ENCODE measurements around the gene ERICH2. TPM values are rescaled to one million over a fixed set of nuclear protein-coding genes. Genes with fewer than 3 reads are reported as not detected.

The ERICH2 gene
- total and polyA plus RNA-seq, 11 donors: 0.22 to 3.4 (median 0.98) TPM; not detected in 4

DNA sequence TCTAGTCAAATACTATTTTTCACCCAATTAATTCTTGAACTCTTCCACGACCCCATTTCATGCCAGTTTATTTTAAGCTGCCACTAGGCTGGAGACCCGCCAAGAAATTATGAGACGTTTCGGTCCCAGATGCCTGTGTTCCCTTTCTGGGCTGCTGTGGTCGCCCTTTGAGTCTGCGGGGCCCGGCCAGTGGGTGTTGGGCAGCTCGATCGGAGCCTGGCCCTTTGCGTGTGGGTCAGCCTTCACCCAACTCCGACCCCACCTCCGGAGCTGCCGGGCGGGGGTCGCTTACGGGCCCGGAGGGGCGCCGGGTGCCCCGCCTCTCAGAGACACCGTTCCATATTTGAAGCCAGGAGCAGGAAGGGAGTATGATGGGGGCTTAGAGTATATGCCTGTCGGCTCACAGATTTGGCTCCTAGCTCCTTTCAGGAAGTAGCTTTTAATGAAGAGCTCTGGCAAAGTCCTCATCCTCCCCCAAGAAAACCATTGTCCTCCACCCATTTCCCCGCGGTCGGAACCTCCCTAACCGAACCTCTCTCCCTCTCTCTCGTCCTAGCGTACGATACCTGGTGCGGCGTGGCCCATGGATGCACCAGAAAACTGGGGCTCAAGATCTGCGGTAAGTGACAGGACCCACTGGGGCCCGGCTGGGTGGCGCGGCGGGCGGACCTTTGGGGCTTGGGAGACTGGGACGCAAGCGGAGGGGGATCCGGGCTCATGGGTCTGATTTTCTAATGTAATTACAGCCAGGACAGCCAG is 51.5 kb downstream of the ERICH2 start:
- no peaks in the 10 kb centered on the region for H3K36me3 ChIP-seq
- DNase-seq (no peak), ATAC-seq (no peak)
- H3K4me1 ChIP-seq: peaks cover 17 to 70% (median 55%) of the 10 kb centered on the region in 12 donors
- intact Hi-C loops (cut with DNase I): no loop called here
- H3K9me3 ChIP-seq: no peaks in the 10 kb centered on the region
- peak overlapping the region in 10 of 12 donors; percentile 18 to 55 (median 39) for H3K4me3 ChIP-seq
- 4 to 7% (median 4%) methylated on average over 16 to 40 of the region's 40 CpGs for WGBS, 4 donors
- TF ChIP-seq, protein P1, sequence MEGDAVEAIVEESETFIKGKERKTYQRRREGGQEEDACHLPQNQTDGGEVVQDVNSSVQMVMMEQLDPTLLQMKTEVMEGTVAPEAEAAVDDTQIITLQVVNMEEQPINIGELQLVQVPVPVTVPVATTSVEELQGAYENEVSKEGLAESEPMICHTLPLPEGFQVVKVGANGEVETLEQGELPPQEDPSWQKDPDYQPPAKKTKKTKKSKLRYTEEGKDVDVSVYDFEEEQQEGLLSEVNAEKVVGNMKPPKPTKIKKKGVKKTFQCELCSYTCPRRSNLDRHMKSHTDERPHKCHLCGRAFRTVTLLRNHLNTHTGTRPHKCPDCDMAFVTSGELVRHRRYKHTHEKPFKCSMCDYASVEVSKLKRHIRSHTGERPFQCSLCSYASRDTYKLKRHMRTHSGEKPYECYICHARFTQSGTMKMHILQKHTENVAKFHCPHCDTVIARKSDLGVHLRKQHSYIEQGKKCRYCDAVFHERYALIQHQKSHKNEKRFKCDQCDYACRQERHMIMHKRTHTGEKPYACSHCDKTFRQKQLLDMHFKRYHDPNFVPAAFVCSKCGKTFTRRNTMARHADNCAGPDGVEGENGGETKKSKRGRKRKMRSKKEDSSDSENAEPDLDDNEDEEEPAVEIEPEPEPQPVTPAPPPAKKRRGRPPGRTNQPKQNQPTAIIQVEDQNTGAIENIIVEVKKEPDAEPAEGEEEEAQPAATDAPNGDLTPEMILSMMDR (IDR thresholded peaks at IDR 0.05): no peak
- no peak for TF ChIP-seq POLR2A (IDR thresholded peaks at IDR 0.05)
- H3K27ac ChIP-seq: no peak overlapping the region
- H3K27me3 ChIP-seq: peaks cover 58 to 98% (median 82%) of the 10 kb centered on the region in 9 donors

DNA sequence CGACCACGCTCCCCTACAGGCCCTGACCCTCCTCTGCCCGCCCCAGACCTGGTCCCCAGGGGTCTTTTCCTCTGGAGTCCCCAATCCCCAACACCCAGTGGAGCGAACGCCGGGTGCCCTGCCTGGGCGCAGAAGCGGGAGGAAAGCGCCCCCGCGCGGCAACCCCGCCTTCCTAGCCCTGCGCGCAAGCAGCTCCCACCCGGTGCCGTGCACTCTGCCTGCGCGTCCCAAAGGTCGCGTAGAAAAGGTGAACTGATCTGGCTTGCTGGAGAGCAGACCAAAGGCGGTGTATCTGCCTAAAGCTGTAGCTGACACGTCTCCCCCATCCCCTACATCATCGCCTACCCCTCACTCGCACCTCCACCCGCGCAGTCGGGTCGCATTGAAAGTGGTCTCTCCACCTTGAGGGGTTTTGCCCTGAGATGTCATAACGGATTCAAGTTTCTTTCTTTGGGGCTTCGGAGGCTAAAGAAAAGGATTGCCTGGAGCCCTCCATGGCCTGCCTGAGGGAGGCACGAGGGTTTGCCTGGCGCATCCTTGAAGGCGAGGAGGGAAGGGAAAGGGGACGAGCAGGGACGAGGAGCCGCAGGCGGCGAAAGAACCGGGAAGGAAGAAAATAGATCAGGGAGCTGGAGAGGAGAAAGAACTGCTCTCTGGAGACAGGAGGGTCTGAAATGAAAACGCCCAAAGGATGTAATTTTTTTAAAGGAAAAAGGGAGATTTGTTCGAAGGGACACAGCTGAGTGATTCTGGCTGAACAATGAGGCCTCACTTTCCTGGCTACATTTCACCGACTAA is 52.3 kb downstream of the ERICH2 start:
- peak overlapping the region; percentile 0 to 55 (median 44) for H3K4me3 ChIP-seq
- peaks cover 14 to 62% (median 50%) of the 10 kb centered on the region in 12 donors for H3K4me1 ChIP-seq
- H3K27me3 ChIP-seq: peaks cover 55 to 96% (median 80%) of the 10 kb centered on the region in 9 donors
- H3K27ac ChIP-seq: no peak overlapping the region
- peak in 3 of 4 donors; percentile 27 to 64 (median 51) for ATAC-seq
- no peaks in the 10 kb centered on the region for H3K36me3 ChIP-seq
- TF ChIP-seq, protein P1 (IDR thresholded peaks at IDR 0.05): peak in 6 of 12 donors; percentile 10 to 44 (median 26)
- TF ChIP-seq POLR2A (IDR thresholded peaks at IDR 0.05): no peak
- intact Hi-C loops (cut with DNase I): no loop called here
- 4 to 8% (median 7%) methylated on average over 38 to 43 of the region's 43 CpGs for WGBS, 4 donors
- no peak for DNase-seq
- no peaks in the 10 kb centered on the region for H3K9me3 ChIP-seq

- Histone ChIP-seq H3K27me3 (peaks cover 47 to 90% (median 72%) of the 10 kb centered on the region in 9 donors), H3K36me3 (no peaks in the 10 kb centered on the region), H3K4me1 (peaks cover 9 to 54% (median 43%) of the 10 kb centered on the region in 12 donors), H3K9me3 (no peaks in the 10 kb centered on the region), H3K4me3 (peak overlapping the region; percentile 0 to 55 (median 44)), H3K27ac (peak overlapping the region in 1 of 12 donors; percentile 12)
- WGBS, 4 donors: 2 to 9% (median 4%) methylated on average over 25 to 61 of the region's 61 CpGs
- ATAC-seq (peak in 3 of 4 donors; percentile 44 to 60 (median 48)), DNase-seq (peak in 1 of 5 donors; percentile 64)
- no peak for TF ChIP-seq POLR2A (IDR thresholded peaks at IDR 0.05)
- TF ChIP-seq, protein P1 (IDR thresholded peaks at IDR 0.05): no peak
- intact Hi-C loops (cut with DNase I): no loop called here
These were observed 53.1 kb downstream of the ERICH2 start for GRCh38 chr2:170823088-170823897.

Measured in heart left ventricle (tissue), 16 donors.